SK-N-SH (cell line): ENCODE results near the gene MX2.

Experiments
- CTCF ChIP-seq: fragments of 200-600 bp; sonication (generic); IDR thresholded peaks from 2 replicates; pipeline ENCODE4 v1.6.1; 2017; ENCODE audit warnings: antibody characterized with exemption, mild to moderate bottlenecking, moderate library complexity
- MXI1 ChIP-seq: IDR thresholded peaks from 2 replicates; pipeline ENCODE4 v1.6.1; 2012; ENCODE audit warnings: mild to moderate bottlenecking, low read depth, low read length, improper control_type of control experiment
- NFIC ChIP-seq: IDR thresholded peaks from 2 replicates; pipeline ENCODE4 v1.4.0; 2012; ENCODE audit warnings: borderline replicate concordance
- RAD21 ChIP-seq: IDR thresholded peaks from 2 replicates; pipeline ENCODE4 v1.6.1; 2012; ENCODE audit warnings: mild to moderate bottlenecking, low read length
- RXRA ChIP-seq: IDR thresholded peaks from 2 replicates; pipeline ENCODE4 v1.4.0; 2012; ENCODE audit warnings: low read depth, mild to moderate bottlenecking, borderline replicate concordance
- SIN3A ChIP-seq: IDR thresholded peaks from 2 replicates; pipeline ENCODE4 v1.6.1; 2012; ENCODE audit warnings: low read depth, mild to moderate bottlenecking, low read length, moderate library complexity, borderline replicate concordance
- TAF1 ChIP-seq: IDR thresholded peaks from 2 replicates; pipeline ENCODE4 v1.6.1; 2012; ENCODE audit warnings: low read depth, mild to moderate bottlenecking, low read length, moderate library complexity, borderline replicate concordance
- TCF12 ChIP-seq: IDR thresholded peaks from 2 replicates; pipeline ENCODE4 v1.4.0; 2012
- YY1 ChIP-seq: IDR thresholded peaks from 2 replicates; pipeline ENCODE4 v1.4.0; 2012; ENCODE audit warnings: low read depth, mild to moderate bottlenecking
- ZBTB33 ChIP-seq: IDR thresholded peaks from 2 replicates; pipeline ENCODE4 v1.4.0; 2012; ENCODE audit warnings: low read depth, borderline replicate concordance
- TF ChIP-seq, protein P1 (sequence below): fragments of 150-350 bp; IDR thresholded peaks from 2 replicates; pipeline ENCODE4 v1.6.1; 2017; ENCODE audit warnings: antibody characterized with exemption, low read length, low read depth, borderline replicate concordance

DNA sequence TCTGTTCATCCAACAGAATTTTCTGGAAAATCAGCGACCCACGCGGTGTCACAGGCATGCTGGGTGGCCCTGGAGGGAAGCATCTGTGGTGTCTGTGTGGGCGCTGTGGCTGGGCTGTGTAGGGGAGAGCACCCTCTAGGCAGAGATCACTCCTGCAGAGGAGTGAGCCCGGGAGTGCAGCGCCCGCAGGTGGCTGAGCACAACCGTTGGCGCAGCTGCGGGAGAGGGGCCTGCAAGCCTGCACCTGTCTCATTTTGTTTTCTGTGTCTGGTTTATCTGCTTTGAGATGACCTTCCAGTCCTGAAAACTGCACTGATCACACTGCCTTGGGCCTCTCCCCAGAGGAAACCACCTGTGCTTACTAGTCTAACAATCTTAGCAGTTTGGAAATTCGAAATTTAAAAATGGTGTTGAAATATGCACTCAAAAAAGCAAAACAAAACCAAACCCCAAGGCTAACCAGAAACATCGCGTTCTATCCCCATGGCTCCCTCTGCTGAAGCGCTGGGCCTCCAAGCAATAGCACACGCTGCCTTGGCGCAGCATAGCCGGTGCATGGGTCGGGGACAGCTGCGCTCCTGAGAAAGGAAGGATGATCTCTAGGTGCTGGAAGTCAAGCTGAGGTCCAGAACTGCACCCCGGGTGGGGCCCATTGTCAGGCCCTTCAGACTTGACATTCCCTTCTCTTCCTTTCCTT is 40.5 kb upstream of the MX2 start:
- no peak for TF ChIP-seq CTCF
- no peak for TF ChIP-seq SIN3A
- no peak for TF ChIP-seq ZBTB33
- TF ChIP-seq RAD21 = no peak
- no peak for TF ChIP-seq NFIC
- TF ChIP-seq RXRA = no peak
- TF ChIP-seq MXI1 = no peak
- TF ChIP-seq, protein P1, sequence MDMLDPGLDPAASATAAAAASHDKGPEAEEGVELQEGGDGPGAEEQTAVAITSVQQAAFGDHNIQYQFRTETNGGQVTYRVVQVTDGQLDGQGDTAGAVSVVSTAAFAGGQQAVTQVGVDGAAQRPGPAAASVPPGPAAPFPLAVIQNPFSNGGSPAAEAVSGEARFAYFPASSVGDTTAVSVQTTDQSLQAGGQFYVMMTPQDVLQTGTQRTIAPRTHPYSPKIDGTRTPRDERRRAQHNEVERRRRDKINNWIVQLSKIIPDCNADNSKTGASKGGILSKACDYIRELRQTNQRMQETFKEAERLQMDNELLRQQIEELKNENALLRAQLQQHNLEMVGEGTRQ = no peak
- no peak for TF ChIP-seq YY1
- no peak for TF ChIP-seq TAF1
- no peak for TF ChIP-seq TCF12
